Astrocyte (in vitro differentiated cells and primary cell): Measurements from ENCODE around the gene KCNJ18.
"Not testable (repeated sequence)": the region's sequence is repeated elsewhere in the genome, so short reads cannot be mapped to it uniquely, and the experiment has no call there.

ENCODE experiments used
- CTCF ChIP-seq: IDR thresholded peaks from 2 replicates; pipeline ENCODE4 v1.5.1; 2011; ENCODE audit warnings: low read depth, mild to moderate bottlenecking, inconsistent platforms, low read length, moderate library complexity; ENCODE audit not compliant: insufficient read depth
- EZH2 ChIP-seq: IDR thresholded peaks from 2 replicates; pipeline ENCODE4 v1.6.1; 2012; ENCODE audit warnings: mild to moderate bottlenecking, low read length, inconsistent platforms; ENCODE audit not compliant: insufficient read depth

GRCh38 chr17:21663614-21664474 lies 28.5 kb upstream of the KCNJ18 start:
- TF ChIP-seq EZH2, CTCF: not testable (repeated sequence)
